GM13977 (cell line): ENCODE data around the gene MARCKS.

Experiments used
- DNase-seq: peaks from one replicate; pipeline ENCODE4 v3.0.0; 2012; ENCODE audit warnings: low spot score
- CTCF ChIP-seq: IDR thresholded peaks from 2 replicates; pipeline ENCODE4 v1.5.1; 2012; ENCODE audit warnings: mild to moderate bottlenecking, control low read depth; ENCODE audit not compliant: insufficient read depth; ENCODE audit errors: extremely low read depth, missing control alignments
- in situ Hi-C: fragments of 300-500 bp; cut with MboI; formaldehyde crosslinking; loops from one replicate; pipeline ENCODE4 v1.12.0; 2022; ENCODE audit warnings: low sequenced_read_pairs, low pct_unique_long_range_greater_than_20kb, mixed read lengths, inconsistent platforms; ENCODE audit not compliant: unreplicated experiment

MARCKS gene

GRCh38 chr6:113879186-113880096, 22.3 kb downstream of the MARCKS start:
- DNase-seq: peak; percentile 30
- peak; percentile 89 for TF ChIP-seq CTCF
- in situ Hi-C loops: no loop called here

- in situ Hi-C loops: no loop called here
- no peak for TF ChIP-seq CTCF
- no peak for DNase-seq
Observed at GRCh38 chr6:113881478-113881980, 24.4 kb downstream of the MARCKS start.

- no peak for DNase-seq
- in situ Hi-C loops: no loop called here
- no peak for TF ChIP-seq CTCF
Observed at GRCh38 chr6:113882336-113883022, 25.3 kb downstream of the MARCKS start.

GRCh38 chr6:113884011-113884410, 26.9 kb downstream of the MARCKS start:
- DNase-seq: no peak
- in situ Hi-C loops: no loop called here
- TF ChIP-seq CTCF: no peak

- TF ChIP-seq CTCF: no peak
- in situ Hi-C loops: no loop called here
- DNase-seq: no peak
Observed at GRCh38 chr6:113886512-113886911, 29.4 kb downstream of the MARCKS start.

GRCh38 chr6:113888493-113888892, 31.3 kb downstream of the MARCKS start:
- no peak for TF ChIP-seq CTCF
- DNase-seq: no peak
- in situ Hi-C loops: no loop called here
